ENCODE results near the gene NSD1. TPM values are rescaled to one million over a fixed set of nuclear protein-coding genes. Genes with fewer than 3 reads are reported as not detected.

The NSD1 gene
- 20.9 and 22.4 TPM in 2 replicates for total RNA-seq

GRCh38 chr5:177133096-177133852, at the start of gene NSD1:
Gene NSD1 (plus strand): TSS chr5:177133773. CDS start chr5:177135104, 1,331 bp downstream.
- peak; percentile 75 to 81 for DNase-seq (ENCODE audit: low read depth in 2 of 2)

DNA sequence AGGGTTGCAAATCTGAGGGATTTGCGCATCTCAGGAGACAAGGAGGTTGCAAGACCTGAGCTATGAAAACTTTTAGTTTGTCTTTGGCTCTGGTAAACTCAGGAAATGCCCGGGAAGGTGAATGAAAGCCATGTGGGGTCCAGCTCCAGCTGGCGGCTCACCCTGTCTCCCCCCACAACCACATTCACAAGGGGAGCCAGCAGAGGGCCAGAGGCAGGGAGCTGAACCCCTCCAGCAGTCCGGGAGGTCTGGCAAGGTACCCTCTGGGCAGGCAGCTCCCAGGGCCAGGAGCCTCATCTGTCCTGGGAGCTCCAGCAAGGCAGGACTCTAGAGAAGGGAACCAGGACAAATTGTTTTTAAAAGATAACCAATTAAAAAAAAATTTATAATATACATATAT, 49.4 kb upstream of the NSD1 start:
- DNase-seq (ENCODE audit: low read depth in 2 of 2), result no peak

GRCh38 chr5:177085985-177086653, 47.5 kb upstream of the NSD1 start:
- DNase-seq (ENCODE audit: low read depth in 2 of 2), result no peak

- DNase-seq (ENCODE audit: low read depth in 2 of 2), result peak; percentile 54 to 72
Measured at GRCh38 chr5:177086654-177087397, 46.7 kb upstream of the NSD1 start, which contains the start of gene FGFR4. Gene FGFR4 (plus strand): TSS chr5:177086915. CDS start chr5:177089603, 2,688 bp downstream.

DNA sequence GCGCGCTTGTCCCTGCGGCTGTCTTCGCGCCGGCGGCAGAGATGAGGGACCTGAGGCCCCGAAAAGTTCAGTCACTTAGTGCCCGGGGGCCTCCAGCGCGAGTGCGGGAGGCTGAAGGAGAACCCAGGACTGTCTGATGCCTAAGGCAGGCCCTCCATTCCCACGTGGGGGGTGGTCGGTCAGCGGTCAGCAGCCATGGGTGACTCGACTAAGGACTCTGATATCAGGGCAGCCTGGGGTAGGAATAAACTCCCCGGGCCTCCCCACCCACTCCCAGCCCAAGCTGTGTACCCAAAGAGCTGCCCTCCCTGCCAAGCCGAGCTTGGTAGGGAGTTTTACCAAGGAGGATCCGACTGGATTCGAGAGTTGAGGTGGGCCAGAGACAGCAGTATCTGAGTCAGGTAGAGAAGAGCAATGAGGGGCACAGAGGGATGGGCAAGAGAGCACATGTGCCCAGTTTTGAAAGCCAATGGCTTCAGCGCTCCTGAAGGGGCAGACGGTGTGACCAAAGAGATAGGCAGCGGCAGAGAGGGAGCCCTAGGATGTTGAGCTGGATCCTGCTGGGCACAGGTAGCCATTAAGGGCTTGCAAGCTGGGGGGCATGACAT, 46.1 kb upstream of the NSD1 start:
- DNase-seq (ENCODE audit: low read depth in 2 of 2), result no peak

GRCh38 chr5:177089127-177089526, 44.4 kb upstream of the NSD1 start:
- DNase-seq (ENCODE audit: low read depth in 2 of 2), result peak in 1 of 2 donors; percentile 45

DNA sequence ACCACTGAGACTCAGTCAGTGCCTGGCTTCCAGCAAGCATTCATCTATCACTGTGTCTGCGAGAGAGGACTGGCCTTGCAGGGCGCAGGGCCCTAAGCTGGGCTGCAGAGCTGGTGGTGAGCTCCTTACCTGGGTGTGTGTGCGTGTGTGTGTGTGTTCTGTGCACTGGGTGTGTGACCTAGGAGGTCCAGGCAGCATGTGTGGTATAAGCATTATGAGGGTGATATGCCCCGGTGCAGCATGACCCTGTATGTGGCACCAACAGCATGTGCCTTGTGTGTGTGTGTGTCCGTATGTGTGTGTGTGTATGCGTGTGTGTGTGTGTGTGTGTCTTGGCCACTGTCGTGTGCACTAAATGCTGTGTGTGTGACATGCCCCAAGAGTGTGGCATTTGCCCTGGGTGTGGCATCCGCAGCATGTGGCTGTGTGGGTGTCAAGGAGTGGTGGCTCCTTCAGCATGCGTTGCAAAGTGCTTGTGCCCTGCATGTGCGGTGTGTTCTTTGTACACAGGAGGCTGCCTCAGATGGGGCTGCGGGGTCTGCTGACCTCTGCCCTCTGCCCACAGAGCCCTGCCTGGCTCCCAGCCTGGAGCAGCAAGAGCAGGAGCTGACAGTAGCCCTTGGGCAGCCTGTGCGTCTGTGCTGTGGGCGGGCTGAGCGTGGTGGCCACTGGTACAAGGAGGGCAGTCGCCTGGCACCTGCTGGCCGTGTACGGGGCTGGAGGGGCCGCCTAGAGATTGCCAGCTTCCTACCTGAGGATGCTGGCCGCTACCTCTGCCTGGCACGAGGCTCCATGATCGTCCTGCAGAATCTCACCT, 43.5 kb upstream of the NSD1 start:
- no peak for DNase-seq (ENCODE audit: low read depth in 2 of 2)

GRCh38 chr5:177090813-177091212, 42.8 kb upstream of the NSD1 start:
- no peak for DNase-seq (ENCODE audit: low read depth in 2 of 2)

DNA sequence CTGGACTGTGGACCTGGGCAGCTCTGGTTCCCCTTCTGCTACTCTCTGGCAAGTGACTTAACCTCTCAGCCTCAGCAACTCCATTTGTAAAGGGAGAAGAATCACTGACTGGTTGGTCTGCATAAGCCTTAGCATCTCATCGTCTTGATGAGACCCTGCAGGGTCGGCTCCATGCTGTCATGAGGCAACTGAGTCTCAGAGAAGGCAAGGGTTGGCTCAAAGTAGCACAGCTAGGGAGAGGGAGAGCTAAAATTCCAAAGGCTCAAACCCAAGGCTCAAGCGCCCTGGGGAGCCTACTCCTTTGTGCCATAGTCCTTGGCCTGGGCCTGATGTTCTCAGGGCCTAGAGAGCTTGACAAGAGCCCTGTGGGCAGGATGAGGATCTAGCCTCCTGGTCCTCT, 42.3 kb upstream of the NSD1 start:
- DNase-seq (ENCODE audit: low read depth in 2 of 2), result no peak

GRCh38 chr5:177092178-177093081, 41.1 kb upstream of the NSD1 start:
- no peak for DNase-seq (ENCODE audit: low read depth in 2 of 2)

GRCh38 chr5:177093082-177093712, 40.4 kb upstream of the NSD1 start:
- no peak for DNase-seq (ENCODE audit: low read depth in 2 of 2)

GRCh38 chr5:177093803-177094202, 39.8 kb upstream of the NSD1 start:
- no peak for DNase-seq (ENCODE audit: low read depth in 2 of 2)

DNA sequence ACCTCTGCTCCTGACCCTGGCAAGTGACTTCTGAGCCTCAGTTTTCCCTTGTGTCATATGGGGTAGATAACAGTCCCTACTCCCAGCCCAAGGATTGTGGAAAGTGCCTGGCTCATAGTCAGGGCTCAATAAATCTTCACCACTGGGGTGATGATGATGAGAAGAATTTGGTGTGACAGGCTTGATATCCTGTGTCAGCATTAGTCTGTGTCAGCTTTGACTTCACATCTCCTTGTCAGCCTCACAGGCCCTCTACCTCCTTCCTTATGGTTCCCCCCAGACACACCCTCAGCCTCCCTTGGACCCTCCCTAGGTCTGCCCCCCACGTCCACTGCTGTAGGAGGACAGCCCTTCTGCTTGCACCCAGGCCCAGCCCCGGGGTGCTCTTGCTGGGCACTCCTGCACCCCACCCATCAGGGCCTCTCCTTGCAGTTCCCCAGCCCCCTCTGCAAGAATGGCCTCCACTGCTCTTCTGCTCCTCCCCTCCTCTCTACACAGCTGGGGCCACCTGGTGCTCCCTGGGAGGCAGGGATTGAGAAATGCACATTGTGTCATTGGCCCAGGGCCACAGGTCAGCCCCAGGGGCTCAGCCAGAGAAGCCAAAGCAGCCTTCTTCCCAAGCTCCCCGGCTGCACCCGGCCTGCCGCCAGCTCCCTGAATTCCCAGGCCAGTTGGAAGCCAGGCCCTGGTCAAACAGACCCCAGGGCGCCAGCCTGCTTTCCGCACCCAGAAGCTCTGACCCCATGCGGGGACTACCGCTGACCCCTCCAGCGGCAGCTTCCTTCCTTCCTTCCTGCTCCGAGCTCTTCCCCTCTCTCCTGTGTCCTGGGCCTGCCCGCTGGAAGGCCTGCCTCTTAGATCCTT, 39.1 kb upstream of the NSD1 start:
- peak in 1 of 2 donors; percentile 25 for DNase-seq (ENCODE audit: low read depth in 2 of 2)

GRCh38 chr5:177095088-177095669, 38.4 kb upstream of the NSD1 start:
- no peak for DNase-seq (ENCODE audit: low read depth in 2 of 2)

DNA sequence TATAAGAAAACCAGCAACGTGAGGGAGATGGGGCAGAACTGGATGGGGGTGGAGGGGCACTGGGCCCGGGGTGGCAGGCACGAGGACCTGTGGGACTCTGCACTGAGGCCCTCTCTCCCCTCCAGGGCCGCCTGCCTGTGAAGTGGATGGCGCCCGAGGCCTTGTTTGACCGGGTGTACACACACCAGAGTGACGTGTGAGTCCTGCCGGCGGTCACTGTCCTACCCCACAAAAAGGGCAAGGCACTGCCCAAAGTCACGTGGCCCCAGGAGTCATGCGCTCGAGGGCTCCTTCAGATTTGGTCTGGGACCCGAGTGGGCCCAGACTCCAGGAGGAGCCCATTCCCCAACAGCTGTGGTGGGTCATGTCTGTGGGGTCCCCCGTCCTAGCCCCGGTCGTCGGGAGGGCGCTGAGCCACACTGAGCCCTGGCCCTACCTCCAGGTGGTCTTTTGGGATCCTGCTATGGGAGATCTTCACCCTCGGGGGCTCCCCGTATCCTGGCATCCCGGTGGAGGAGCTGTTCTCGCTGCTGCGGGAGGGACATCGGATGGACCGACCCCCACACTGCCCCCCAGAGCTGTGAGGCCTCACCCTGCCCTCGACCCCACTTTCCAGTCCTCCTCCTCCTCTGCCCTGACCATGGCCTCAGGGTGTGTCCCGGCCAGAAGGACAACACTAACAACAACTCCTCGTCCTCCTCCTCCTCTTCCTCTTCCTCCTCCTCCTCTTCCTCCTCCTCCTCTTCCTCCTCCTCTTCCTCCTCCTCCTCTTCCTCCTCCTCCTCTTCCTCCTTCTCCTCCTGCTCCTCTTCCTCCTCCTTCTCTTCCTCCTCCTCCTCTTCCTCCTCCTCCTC, 37.2 kb upstream of the NSD1 start:
- DNase-seq (ENCODE audit: low read depth in 2 of 2), result no peak

- no peak for DNase-seq (ENCODE audit: low read depth in 2 of 2)
Measured at GRCh38 chr5:177097016-177097985, 36.3 kb upstream of the NSD1 start.
